ENCODE data around the gene TMUB1. TPM values are rescaled to one million over a fixed set of nuclear protein-coding genes. Genes with fewer than 3 reads are reported as not detected.
A peak's percentile ranks its signal among the peaks of the same experiment; 100 is the strongest.

The TMUB1 gene
- total RNA-seq, 1 experiment from 2014 or later: 34.5 TPM

GRCh38 chr7:151116603-151117440, 33.5 kb upstream of the TMUB1 start:
- Histone ChIP-seq H3K9me3 (replicated peaks) (no peaks in the 10 kb centered on the region), H3K27ac (no peak overlapping the region), H3K4me1 (replicated peaks) (peaks cover 20% of the 10 kb centered on the region), H3K36me3 (peaks cover 40% of the 10 kb centered on the region), H3K4me3 (no peak overlapping the region), H3K27me3 (replicated peaks) (no peaks in the 10 kb centered on the region)
- no peak for DNase-seq (ENCODE audit: low read depth in 1 of 2, low spot score in 2 of 2)

- peaks cover 39% of the 10 kb centered on the region for H3K36me3 ChIP-seq
- peaks cover 23% of the 10 kb centered on the region for H3K4me1 ChIP-seq (replicated peaks)
- H3K9me3 ChIP-seq (replicated peaks): no peaks in the 10 kb centered on the region
- no peak overlapping the region for H3K27ac ChIP-seq
- no peak overlapping the region for H3K4me3 ChIP-seq
- DNase-seq (ENCODE audit: low read depth in 1 of 2, low spot score in 2 of 2): no peak
- H3K27me3 ChIP-seq (replicated peaks): no peaks in the 10 kb centered on the region
Measured at GRCh38 chr7:151115836-151116418, 32.6 kb upstream of the TMUB1 start.

GRCh38 chr7:151115121-151115835, 32.0 kb upstream of the TMUB1 start:
- no peak for DNase-seq (ENCODE audit: low read depth in 1 of 2, low spot score in 2 of 2)
- H3K27ac ChIP-seq: no peak overlapping the region

GRCh38 chr7:151114151-151115090, 31.1 kb upstream of the TMUB1 start:
- Histone ChIP-seq H3K27ac (peak overlapping the region; percentile 72), H3K4me3 (peak overlapping the region; percentile 5; the same call in 1 of the 2 replicates)

More at GRCh38 chr7:151115121-151115835, 32.0 kb upstream of the TMUB1 start:
- H3K4me1 ChIP-seq (replicated peaks): peaks cover 26% of the 10 kb centered on the region
- H3K9me3 ChIP-seq (replicated peaks): no peaks in the 10 kb centered on the region
- H3K27me3 ChIP-seq (replicated peaks): no peaks in the 10 kb centered on the region
- no peak overlapping the region for H3K4me3 ChIP-seq
- H3K36me3 ChIP-seq: peaks cover 33% of the 10 kb centered on the region

GRCh38 chr7:151113344-151114150, 30.3 kb upstream of the TMUB1 start:
- H3K27me3 ChIP-seq (replicated peaks): no peaks in the 10 kb centered on the region
- H3K4me1 ChIP-seq (replicated peaks): peaks cover 31% of the 10 kb centered on the region
- no peaks in the 10 kb centered on the region for H3K9me3 ChIP-seq (replicated peaks)
- peak; percentile 87 to 91 for DNase-seq (ENCODE audit: low read depth in 1 of 2, low spot score in 2 of 2)
- H3K36me3 ChIP-seq: peaks cover 23% of the 10 kb centered on the region
- peak overlapping the region; percentile 72 for H3K27ac ChIP-seq
- peak overlapping the region; percentile 5; the same call in 1 of the 2 replicates for H3K4me3 ChIP-seq

More at GRCh38 chr7:151114151-151115090, 31.1 kb upstream of the TMUB1 start:
- Histone ChIP-seq H3K27me3 (replicated peaks) (no peaks in the 10 kb centered on the region), H3K9me3 (replicated peaks) (no peaks in the 10 kb centered on the region), H3K4me1 (replicated peaks) (peaks cover 28% of the 10 kb centered on the region), H3K36me3 (peaks cover 27% of the 10 kb centered on the region)
- no peak for DNase-seq (ENCODE audit: low read depth in 1 of 2, low spot score in 2 of 2)

- peak; percentile 68 to 76 for DNase-seq (ENCODE audit: low read depth in 1 of 2, low spot score in 2 of 2)
- Histone ChIP-seq H3K27me3 (replicated peaks) (no peaks in the 10 kb centered on the region), H3K36me3 (peaks cover 9% of the 10 kb centered on the region), H3K27ac (no peak overlapping the region), H3K9me3 (replicated peaks) (no peaks in the 10 kb centered on the region), H3K4me3 (no peak overlapping the region), H3K4me1 (replicated peaks) (peaks cover 31% of the 10 kb centered on the region)
Measured at GRCh38 chr7:151110941-151111645, 27.8 kb upstream of the TMUB1 start.

- H3K27me3 ChIP-seq (replicated peaks): no peaks in the 10 kb centered on the region
- H3K27ac ChIP-seq: no peak overlapping the region
- peaks cover 3% of the 10 kb centered on the region; the same call in 1 of the 2 replicates for H3K36me3 ChIP-seq
- DNase-seq (ENCODE audit: low read depth in 1 of 2, low spot score in 2 of 2): no peak
- H3K4me3 ChIP-seq: no peak overlapping the region
- peaks cover 31% of the 10 kb centered on the region for H3K4me1 ChIP-seq (replicated peaks)
- no peaks in the 10 kb centered on the region for H3K9me3 ChIP-seq (replicated peaks)
Measured at GRCh38 chr7:151110236-151110940, 27.1 kb upstream of the TMUB1 start.

GRCh38 chr7:151109094-151110048, 26.1 kb upstream of the TMUB1 start:
- H3K36me3 ChIP-seq: peaks cover 3% of the 10 kb centered on the region; the same call in 1 of the 2 replicates
- H3K27me3 ChIP-seq (replicated peaks): no peaks in the 10 kb centered on the region
- H3K4me1 ChIP-seq (replicated peaks): peaks cover 38% of the 10 kb centered on the region
- H3K9me3 ChIP-seq (replicated peaks): no peaks in the 10 kb centered on the region
- no peak for DNase-seq (ENCODE audit: low read depth in 1 of 2, low spot score in 2 of 2)
- no peak overlapping the region for H3K27ac ChIP-seq
- no peak overlapping the region for H3K4me3 ChIP-seq

- Histone ChIP-seq H3K9me3 (replicated peaks) (no peaks in the 10 kb centered on the region), H3K27ac (no peak overlapping the region), H3K4me1 (replicated peaks) (peaks cover 23% of the 10 kb centered on the region), H3K36me3 (peaks cover 3% of the 10 kb centered on the region; the same call in 1 of the 2 replicates), H3K4me3 (no peak overlapping the region), H3K27me3 (replicated peaks) (no peaks in the 10 kb centered on the region)
- DNase-seq (ENCODE audit: low read depth in 1 of 2, low spot score in 2 of 2): no peak
Measured at GRCh38 chr7:151107882-151108281, 24.6 kb upstream of the TMUB1 start.

- peaks cover 3% of the 10 kb centered on the region; the same call in 1 of the 2 replicates for H3K36me3 ChIP-seq
- H3K27me3 ChIP-seq (replicated peaks): no peaks in the 10 kb centered on the region
- H3K9me3 ChIP-seq (replicated peaks): no peaks in the 10 kb centered on the region
- peak in 1 of 2 experiments; percentile 37 for DNase-seq (ENCODE audit: low read depth in 1 of 2, low spot score in 2 of 2)
- no peak overlapping the region for H3K27ac ChIP-seq
- no peak overlapping the region for H3K4me3 ChIP-seq
- peaks cover 15% of the 10 kb centered on the region for H3K4me1 ChIP-seq (replicated peaks)
Measured at GRCh38 chr7:151104411-151105235, 21.3 kb upstream of the TMUB1 start.
